ENCODE results near the gene NEURL3.
"Not testable (repeated sequence)": the region's sequence is repeated elsewhere in the genome, so short reads cannot be mapped to it uniquely, and the experiment has no call there.

Gene NEURL3

GRCh38 chr2:96506016-96506906 is 1.1 kb upstream of the NEURL3 start:
- DNase-seq, result no peak

DNA sequence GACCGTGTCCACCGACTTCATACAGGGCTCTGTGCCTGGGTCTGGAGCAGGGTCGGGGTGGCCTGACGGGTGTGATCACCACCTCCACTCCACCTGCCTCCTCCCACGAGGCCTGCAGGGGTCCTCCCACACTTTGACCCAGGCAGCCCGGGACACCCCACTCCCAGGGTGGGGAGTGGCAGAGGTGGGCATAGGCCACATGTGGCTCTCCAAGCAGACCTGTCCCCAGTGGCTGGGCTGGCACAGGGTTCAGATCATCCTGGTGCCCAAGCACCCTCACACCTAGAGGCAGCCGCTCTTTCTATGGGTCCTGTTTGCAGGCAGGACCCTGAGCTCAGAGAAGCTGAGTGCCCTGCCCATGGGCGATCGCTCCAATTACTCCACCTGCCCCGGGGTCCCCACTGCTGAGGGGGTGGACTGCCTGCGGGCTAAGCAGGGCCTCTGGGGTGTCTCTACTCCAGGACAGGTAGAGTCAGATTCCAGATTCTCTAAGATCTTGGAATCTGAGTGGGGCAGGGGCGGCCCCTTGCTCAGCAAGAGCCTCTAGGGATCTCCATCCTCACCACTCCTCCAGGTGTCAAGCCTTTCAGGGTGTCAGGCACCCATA is 1.4 kb downstream of the NEURL3 start:
- DNase-seq, result no peak

DNA sequence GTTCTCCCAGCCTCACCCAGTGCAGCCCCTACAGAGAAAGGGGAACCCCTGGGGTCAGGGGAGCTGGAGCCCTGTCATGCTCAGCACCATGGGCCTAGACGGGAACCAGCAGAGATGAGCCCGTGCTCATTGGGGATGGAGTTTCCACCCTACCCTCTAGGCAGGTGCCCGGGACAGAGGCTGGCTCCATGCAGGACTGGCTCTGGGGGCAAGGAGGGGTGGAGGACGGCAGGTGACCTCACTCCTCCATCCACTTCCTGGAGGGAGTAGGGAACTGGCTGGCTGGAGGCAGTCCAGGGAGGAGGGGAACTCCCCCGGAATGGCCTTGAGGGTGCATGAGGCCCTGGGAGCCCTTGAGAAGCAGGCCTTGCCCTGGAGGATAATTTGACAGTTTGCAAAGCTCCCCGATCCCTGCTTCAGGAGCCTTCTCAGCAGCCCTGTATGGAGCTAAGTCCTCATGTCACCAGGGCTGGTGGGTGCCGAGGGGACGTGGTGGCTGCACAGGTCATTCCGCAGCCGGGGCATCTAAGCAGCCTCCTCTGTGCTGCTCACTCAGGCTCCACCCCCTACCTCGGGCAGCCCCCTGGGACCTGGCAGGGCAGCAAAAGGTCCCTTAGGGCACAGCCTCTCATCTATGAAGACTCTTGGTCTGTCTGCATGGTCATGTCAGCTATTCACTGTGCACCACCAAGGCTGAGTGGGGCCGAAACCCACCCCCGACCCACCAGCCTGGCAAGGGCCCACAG is 2.1 kb downstream of the NEURL3 start:
- DNase-seq, result no peak

GRCh38 chr2:96501886-96502810 is 3.0 kb downstream of the NEURL3 start:
- no peak for DNase-seq

GRCh38 chr2:96501471-96501874 is 3.7 kb downstream of the NEURL3 start:
- DNase-seq, result peak; percentile 34

- DNase-seq, result no peak
Observed at GRCh38 chr2:96500385-96501066, 4.6 kb downstream of the NEURL3 start.

GRCh38 chr2:96499061-96499960 is 5.8 kb downstream of the NEURL3 start:
- no peak for DNase-seq

GRCh38 chr2:96498611-96499010 is 6.5 kb downstream of the NEURL3 start:
- not testable (repeated sequence) for DNase-seq

DNA sequence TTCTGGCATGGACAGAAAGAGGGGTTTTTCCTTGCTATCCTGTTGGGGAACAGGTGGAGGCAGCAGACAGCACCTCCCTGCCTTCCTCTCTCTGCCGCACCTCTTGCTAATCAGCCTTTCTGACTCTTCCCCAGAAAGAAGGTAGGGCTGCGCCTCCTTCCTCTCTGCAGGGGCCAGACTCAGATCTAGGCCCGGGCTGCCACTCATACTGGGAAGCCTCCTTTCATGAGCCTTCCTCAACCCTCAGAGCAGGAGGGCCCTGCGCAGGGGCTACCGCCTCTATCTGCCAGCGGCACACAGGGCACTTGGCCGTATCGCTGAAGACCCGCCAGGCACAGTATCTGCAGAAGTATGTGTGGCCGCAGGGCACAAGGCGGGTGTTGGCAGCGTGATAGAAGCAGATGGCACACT is 7.1 kb downstream of the NEURL3 start:
- DNase-seq, result no peak

GRCh38 chr2:96495982-96496629 is 9.1 kb downstream of the NEURL3 start:
- no peak for DNase-seq

- no peak for DNase-seq
Observed at GRCh38 chr2:96494188-96494587, 11.0 kb downstream of the NEURL3 start.

- no peak for DNase-seq
Observed at GRCh38 chr2:96493072-96493471, 12.1 kb downstream of the NEURL3 start.

DNA sequence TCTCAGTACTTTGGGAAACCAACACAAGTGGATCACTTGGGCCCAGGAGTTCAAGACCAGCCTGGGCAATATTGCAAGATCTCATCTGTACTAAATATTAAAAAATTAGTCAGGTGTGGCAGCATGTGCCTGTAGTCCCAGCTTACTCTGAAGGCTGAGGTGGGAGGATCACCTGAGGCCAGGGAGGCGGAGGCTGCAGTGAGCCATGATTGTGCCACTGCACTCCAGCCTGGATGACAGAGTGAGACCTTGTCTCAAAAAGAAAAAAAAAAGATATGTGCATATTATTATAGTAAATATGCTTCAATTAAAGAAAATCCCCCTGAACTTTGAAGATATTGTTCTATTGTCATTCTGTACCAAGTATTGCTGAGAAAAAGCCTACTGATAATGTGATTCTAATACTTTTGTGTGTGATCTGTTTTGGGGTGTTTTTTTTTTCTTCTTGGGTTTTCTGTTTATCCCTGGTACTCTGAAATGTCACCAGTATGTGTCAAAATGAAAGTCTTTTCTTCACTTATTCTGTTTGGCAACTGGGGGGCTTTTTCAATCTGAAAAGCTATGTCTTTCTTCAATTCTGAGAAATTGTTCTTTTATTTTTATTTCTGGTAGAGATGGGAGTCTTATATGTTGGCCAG is 13.2 kb downstream of the NEURL3 start:
- DNase-seq, result no peak

DNA sequence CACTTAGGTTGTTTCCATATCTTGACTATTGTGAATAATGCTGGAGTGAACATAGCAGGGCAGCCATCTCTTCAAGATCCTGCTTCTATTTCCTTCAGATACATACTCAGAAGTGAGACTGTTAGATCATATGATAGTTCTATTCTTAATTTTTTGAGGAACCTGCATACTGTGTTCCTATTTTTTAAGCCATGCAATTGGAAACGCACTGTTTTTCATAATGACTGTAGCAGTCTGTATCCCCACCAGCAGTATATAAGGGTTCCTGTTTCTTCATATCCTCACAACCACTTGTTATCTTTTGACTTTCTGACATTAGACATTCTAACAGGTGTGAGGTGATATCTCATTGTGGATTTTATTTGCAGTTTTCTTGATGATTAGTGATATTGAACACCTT is 15.5 kb downstream of the NEURL3 start:
- DNase-seq, result no peak

DNA sequence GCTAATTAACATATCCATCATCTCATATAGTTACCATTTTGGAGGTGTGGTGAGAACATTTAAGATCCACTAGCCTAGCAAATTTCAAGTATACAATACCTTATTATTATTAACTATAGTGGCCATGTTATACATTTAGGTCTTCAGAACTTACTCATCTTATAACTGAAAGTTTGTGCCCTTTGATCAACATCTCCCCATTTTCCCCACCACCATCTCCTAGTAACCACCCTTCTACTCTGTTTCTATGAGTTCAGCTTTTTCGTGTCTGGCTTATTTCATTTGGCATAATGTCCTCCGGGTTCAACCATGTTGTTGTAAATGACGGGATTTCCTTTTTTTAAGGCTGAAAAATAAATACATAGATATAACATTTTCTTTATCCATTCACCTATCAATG is 15.9 kb downstream of the NEURL3 start:
- no peak for DNase-seq

- no peak for DNase-seq
Observed at GRCh38 chr2:96486696-96487095, 18.5 kb downstream of the NEURL3 start.

- DNase-seq, result peak; percentile 81
Observed at GRCh38 chr2:96485751-96486651, 19.2 kb downstream of the NEURL3 start.

- DNase-seq, result no peak
Observed at GRCh38 chr2:96485350-96485749, 19.8 kb downstream of the NEURL3 start.

DNA sequence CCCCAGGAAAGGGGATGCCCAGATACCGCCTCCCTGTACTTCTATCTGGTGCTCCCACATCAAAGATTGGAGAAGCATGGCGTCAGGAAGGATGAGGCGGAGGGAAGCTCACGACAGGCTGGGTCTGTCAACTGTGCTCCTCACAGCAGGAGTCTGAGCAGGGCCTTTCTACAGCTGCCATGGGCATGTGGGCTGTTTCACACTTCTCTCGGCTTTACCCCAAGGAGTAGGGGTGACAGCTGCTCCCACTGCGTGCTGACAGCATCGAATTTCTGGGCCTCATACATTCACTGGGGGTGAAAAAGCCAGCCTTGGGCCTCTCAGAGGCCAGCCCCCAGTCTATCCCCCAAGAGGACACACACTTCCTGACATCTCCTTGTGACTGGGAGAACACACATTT is 21.1 kb downstream of the NEURL3 start:
- DNase-seq, result no peak
